Measurements from ENCODE around the gene TBX21.
"Not testable (repeated sequence)": the region's sequence is repeated elsewhere in the genome, so short reads cannot be mapped to it uniquely, and the experiment has no call there.

The TBX21 gene

GRCh38 chr17:47728214-47728877, 4.7 kb upstream of the TBX21 start:
- no peak for DNase-seq (ENCODE audit: low read depth, low spot score)
- H3K27ac ChIP-seq = no peak overlapping the region

DNA sequence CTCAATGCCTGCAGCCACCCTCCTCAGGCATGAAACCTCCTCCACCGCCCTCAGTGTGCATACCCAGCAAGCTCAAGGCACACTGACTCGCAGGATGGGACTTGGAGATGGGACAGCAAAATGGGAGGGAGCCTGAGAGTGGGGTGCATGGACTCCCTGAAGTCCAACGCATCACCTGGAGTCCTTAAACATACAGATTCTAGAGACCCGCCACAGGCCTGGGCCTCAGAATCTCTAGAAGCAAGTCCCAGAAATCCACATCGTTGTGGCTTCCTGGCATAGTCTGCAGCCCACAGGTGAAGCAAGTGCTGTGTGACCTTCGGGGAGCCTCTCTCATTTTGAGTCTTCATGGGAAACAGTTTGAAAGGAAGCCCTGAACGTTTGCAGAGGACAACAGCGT, 3.6 kb upstream of the TBX21 start:
- H3K27ac ChIP-seq = no peak overlapping the region
- no peak for DNase-seq (ENCODE audit: low read depth, low spot score)

- DNase-seq (ENCODE audit: low read depth, low spot score) = no peak
- no peak overlapping the region for H3K27ac ChIP-seq
These were observed 2.4 kb upstream of the TBX21 start for GRCh38 chr17:47730681-47731080.

GRCh38 chr17:47731396-47731795, 1.6 kb upstream of the TBX21 start:
- no peak overlapping the region for H3K27ac ChIP-seq
- no peak for DNase-seq (ENCODE audit: low read depth, low spot score)

GRCh38 chr17:47732399-47733046, 513 bp upstream of the TBX21 start:
- no peak overlapping the region for H3K27ac ChIP-seq
- no peak for DNase-seq (ENCODE audit: low read depth, low spot score)

DNA sequence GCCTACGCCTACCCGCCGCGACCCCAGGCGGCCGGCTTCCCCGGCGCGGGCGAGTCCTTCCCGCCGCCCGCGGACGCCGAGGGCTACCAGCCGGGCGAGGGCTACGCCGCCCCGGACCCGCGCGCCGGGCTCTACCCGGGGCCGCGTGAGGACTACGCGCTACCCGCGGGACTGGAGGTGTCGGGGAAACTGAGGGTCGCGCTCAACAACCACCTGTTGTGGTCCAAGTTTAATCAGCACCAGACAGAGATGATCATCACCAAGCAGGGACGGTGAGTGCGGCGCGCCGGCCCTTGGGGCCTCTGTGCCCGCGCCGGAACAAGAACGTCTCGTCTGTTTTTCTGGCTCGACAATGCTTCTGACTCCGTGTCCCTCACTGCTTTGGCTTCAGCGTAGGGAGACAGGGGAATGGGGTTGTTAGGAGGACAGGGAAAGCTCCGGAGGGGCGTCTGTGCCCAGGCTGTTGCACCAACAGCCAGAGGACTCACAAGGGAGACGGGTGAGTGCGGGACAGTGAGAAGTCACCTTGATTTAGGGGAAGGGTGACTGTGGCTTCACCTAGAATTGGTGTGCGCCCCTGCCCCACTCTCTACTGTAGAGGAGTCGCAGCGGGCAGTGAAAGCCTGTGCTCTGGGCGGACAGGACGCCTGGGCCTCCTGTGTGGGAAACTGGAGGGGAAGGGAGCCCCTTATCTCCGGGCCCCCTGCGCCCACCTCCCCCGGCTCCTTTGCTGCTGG, 806 bp downstream of the TBX21 start:
- H3K27ac ChIP-seq = no peak overlapping the region
- DNase-seq (ENCODE audit: low read depth, low spot score) = no peak

DNA sequence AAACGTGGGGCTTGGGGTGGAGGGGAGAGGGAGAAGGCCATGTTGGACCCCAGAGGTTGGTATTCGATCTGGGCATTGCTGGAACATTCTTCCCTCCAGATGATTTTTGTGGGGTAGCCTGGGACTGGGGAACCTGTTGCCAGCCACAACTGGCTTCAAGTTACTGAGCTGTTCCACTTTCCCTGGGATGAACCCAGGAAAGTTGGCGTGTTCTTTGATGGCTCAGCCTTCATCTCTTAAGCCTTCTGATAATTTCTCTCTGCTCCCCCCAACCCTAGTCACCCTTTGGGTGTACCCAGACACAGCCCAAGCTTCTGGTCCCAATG, 2.1 kb downstream of the TBX21 start:
- no peak for DNase-seq (ENCODE audit: low read depth, low spot score)
- H3K27ac ChIP-seq = no peak overlapping the region

DNA sequence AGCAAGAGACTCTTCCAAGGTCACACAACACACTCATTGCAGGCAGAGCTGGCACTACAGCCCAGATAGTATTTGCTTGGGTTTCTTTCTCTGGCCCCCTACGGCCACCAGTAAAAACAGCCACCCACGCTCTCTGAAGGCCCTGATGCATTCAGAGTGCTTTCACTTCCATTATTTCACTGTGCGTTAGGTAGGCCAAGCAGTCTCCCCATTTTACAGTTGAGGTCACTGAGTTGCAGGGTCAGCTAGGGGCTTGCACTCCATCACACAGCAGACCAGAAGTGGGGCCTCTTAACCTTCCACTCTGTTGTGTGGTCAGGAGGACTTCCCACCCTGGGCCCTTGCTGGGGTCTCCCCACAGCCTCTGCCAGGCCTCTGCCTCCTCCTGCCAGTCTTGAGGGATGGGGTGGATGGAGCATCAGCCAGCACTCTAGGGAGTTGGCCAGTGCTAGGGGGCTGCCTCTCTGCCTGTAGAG, 2.5 kb downstream of the TBX21 start:
- DNase-seq (ENCODE audit: low read depth, low spot score) = no peak
- no peak overlapping the region for H3K27ac ChIP-seq

DNA sequence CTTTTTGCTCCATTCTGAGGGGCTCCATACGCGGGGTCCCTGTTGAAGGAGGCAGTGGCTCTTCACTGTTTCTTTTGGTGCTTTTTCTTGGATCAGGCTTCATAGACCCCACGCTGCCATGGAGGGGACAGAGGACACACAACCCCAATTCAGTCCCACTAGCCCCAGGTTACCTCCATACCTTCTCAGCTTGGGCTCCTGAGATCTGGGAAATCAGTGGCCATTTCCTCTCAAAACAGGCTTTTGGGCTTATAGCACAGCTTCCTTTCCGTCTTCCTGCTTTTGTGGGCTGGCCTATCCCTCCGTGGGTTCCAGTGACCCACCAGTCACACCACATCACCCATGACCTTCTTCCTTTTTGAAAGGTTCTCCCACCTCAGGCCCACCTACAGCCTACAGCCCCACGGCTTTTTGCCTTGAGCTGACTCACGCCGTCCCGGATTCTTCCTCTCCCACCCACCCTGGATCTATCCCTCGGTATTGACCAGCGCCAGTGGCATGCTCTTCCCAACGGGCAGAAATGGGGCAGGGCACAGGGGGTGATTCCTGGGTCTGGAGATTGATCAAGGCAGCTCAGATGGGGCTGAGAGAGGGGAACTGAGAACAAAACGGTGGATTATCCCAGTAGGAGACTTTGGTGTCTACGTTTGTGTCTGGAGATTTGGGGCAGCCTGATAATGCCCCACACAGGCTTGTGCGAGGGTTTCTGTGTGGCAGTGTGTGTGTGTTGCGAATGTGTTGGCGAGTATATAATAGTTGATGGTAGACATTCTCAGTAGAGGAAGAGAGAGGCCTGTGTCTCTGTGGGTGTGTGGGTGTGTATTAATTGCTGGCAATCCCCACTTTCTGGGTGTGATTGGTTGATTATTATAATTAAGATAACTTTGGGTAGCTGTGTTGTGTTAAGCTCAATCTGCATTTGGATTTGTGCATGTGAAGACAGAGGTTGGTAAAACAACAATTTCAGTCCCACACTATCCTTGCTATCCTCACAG, 3.8 kb downstream of the TBX21 start:
- no peak overlapping the region for H3K27ac ChIP-seq
- no peak for DNase-seq (ENCODE audit: low read depth, low spot score)

- H3K27ac ChIP-seq = no peak overlapping the region
- DNase-seq (ENCODE audit: low read depth, low spot score) = no peak
These were observed 5.1 kb downstream of the TBX21 start for GRCh38 chr17:47738178-47738577.

DNA sequence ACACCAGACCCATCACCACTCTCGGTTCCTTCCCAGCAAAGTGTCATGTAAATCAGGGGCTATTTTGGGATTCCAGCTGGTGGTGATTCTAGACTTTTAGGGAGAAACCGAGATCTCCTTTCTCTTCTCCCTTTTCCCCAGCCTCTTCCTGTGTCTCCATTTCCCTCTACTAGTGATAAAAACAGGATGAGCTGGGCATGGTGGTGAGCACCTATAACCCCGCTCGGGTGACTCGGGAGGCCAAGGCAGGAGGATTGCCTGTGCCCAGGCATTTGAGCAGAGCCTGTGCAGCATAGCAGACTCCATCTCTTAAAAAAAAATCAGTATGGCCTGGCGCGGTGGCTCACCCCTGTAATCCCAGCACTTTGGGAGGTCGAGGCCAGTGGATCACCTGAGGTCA, 6.1 kb downstream of the TBX21 start:
- H3K27ac ChIP-seq = no peak overlapping the region

DNA sequence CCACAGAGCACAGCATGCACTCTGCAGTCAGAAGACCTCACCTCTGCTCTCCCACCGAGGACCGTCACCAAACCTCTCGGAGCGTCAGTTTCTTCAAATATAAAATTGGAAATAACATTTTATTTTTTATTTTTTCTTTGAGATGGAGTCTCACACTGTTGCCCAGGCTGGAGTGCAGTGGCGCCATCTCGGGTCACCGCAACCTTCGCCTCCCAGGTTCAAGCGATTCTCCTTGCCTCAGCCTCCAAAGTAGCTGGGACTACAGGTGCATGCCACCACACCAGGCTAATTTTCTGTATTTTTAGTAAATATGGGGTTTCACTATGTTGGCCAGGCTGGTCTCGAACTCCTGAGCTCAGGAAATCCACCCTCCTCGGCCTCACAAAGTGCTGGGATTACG, 6.9 kb downstream of the TBX21 start:
- DNase-seq (ENCODE audit: low read depth, low spot score); H3K27ac ChIP-seq: not testable (repeated sequence)

More for the DNA sequence above, 6.1 kb downstream of the TBX21 start:
- DNase-seq (ENCODE audit: low read depth, low spot score) = no peak

- no peak overlapping the region for H3K27ac ChIP-seq
- DNase-seq (ENCODE audit: low read depth, low spot score) = no peak
These were observed 8.2 kb downstream of the TBX21 start for GRCh38 chr17:47741109-47741792.

- H3K27ac ChIP-seq = no peak overlapping the region
- DNase-seq (ENCODE audit: low read depth, low spot score) = no peak
These were observed 8.7 kb downstream of the TBX21 start for GRCh38 chr17:47741793-47742145.

- no peak overlapping the region for H3K27ac ChIP-seq
- DNase-seq (ENCODE audit: low read depth, low spot score) = no peak
These were observed 9.5 kb downstream of the TBX21 start for GRCh38 chr17:47742319-47743181.

GRCh38 chr17:47744168-47745036, 11.4 kb downstream of the TBX21 start:
- no peak for DNase-seq (ENCODE audit: low read depth, low spot score)
- no peak overlapping the region for H3K27ac ChIP-seq

DNA sequence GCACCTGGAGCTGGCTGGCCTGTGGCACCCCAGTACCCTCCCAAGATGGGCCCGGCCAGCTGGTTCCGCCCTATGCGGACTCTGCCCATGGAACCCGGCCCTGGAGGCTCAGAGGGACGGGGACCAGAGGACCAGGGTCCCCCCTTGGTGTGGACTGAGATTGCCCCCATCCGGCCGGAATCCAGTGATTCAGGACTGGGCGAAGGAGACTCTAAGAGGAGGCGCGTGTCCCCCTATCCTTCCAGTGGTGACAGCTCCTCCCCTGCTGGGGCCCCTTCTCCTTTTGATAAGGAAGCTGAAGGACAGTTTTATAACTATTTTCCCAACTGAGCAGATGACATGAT, 12.0 kb downstream of the TBX21 start:
- no peak for DNase-seq (ENCODE audit: low read depth, low spot score)
- H3K27ac ChIP-seq = no peak overlapping the region

DNA sequence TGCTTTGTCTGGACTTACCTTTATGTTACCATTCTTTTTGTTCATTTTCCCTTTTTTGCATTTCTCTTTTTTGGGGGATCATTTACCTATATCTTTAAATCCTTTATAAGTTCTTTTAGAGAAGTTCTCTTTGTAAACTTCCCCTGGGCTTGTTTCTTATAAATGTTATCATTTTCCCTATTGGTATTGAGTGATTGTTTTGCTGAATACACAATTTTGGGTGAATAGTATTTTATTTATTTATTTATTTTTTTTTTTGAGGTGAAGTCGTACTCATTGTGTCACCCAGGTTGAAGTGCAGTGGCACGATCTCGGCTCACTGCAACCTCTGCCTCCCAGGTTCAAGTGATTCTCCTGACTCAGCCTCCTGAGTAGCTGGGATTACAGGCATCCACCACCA, 18.4 kb downstream of the TBX21 start:
- no peak for DNase-seq (ENCODE audit: low read depth, low spot score)
- no peak overlapping the region for H3K27ac ChIP-seq

Measured in epithelial cell of prostate (primary cell).